GM21786 (cell line): ENCODE results near the gene LMOD1.

ENCODE experiments used
- ATAC-seq: cut with Tn5 transposase; IDR thresholded peaks from one replicate; pipeline ENCODE4 v1.9.1; 2021; ENCODE audit not compliant: unreplicated experiment

LMOD1 gene

DNA sequence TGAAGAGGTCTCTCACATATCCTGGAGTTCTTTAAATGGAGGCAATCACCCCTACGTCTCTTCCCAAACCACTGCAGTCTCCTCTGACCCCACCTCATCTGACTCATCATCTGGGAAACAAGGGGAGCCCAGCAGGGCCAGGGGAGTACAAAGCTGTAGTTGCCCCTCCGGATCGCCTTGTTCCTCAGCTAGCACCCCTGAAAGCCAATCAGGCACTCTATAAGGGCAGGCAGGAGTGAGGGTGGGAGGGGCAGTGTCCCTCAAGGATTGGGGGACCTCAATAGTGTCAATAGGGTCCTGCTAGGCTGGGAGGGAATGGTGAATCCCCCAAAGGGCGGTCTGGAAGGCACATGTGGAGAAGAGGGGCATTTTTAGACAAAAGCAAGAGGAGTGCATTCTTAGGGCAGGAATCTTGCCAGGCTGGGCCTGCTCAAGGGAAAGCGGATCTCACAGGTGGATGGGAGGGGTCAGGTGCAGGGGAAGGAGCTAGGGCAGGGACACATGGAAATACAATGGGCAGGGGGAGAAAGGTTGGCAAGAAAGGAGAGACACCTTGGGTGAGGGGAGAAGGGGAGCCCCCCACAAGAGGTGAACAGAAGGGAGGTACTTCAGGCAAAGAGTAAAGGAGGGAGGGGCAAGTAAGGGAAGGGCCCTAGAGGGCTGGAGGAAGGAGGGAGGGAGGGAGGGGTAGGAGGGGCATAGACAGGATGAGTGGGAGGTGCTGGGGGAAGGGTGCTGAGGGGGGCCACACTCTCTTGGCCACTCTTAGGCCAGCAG lies 51.8 kb downstream of the LMOD1 start:
- no peak for ATAC-seq

DNA sequence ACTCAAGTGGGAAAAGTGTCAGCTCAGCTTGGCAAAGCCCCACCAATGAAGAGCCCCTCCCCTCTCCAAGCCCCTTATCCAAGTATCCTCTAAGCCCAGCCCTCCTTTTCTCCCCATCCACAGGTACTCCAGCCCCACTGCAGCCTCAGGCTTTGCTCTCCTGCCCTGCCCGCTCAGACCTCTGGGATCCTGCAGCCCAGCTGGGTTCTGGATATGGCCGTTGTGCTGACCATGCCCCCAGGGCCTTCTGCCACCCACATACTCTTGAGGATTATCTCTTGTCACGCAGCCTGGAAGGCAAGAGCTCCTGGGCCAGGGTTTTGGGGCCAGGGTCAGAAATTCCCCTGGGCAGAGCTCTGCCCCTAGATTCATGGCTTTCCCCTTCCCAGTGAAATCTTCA lies 52.9 kb downstream of the LMOD1 start:
- ATAC-seq: no peak

DNA sequence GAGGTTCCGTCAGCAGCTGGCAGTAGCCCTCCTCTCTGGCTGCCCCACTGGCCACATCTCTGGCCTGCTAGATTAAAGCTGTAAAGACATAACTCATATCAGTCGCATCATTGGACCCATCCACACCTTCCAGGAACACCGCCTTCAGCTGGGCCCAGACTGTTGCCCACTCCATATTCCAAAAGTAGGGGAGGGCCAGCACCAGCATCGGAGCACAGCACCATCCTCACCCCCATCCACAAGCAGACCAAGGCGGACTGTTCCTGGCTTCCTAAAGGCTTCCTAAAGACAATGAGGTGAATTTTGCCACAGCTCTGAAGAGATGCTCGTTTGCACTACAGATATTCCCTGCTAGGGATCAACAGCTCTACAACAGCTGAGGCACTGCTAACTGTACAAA lies 54.1 kb downstream of the LMOD1 start:
- ATAC-seq: no peak

DNA sequence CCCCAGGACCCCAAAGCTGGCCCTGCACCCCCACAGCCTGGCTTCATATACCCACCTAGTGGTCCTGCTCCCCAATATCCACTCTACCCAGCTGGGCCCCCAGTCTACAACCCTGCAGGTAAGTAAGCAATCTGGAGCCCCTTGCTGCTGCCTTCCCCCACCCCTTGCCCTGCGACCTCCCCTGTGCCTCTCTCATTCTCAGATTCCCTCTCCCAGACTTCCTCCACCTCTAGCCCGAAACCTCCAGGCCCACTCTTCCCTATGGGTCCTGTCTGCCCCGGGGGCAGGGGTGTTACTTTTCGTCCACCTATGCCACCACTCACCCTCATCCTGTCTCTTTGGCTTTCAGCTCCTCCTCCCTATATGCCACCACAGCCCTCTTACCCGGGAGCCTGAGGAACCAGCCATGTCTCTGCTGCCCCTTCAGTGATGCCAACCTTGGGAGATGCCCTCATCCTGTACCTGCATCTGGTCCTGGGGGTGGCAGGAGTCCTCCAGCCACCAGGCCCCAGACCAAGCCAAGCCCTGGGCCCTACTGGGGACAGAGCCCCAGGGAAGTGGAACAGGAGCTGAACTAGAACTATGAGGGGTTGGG lies 54.8 kb downstream of the LMOD1 start:
- no peak for ATAC-seq

DNA sequence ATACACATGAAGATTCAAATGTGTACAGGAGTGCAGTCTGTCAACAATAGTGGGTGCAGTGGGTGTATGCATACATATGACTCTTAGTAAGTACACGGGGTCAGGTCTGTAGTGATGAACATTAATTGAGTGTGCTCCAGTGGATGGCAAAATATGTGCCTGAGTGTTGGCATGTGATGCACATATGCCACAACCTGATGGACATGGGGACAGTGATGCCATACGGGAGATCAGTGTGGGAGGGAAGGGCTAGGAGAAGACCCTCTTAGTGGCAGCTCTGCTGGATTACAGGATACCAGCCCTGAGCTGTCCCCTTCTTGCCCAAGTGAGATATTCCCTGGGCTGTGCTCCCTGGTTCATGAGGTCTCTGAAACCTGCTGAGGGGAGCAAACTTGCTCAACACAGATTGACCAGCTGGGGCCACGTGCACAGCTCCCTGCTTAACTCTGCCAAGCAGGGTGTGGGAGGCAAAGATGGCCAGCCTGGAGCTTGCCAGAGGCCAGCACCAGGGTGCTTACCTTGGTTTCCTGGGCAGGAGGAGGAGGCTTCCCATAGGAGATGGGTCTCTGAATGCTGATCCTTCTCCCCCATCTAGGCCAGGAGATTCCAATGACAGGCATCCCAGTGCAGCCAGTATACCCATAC lies 55.4 kb downstream of the LMOD1 start:
- ATAC-seq: no peak

DNA sequence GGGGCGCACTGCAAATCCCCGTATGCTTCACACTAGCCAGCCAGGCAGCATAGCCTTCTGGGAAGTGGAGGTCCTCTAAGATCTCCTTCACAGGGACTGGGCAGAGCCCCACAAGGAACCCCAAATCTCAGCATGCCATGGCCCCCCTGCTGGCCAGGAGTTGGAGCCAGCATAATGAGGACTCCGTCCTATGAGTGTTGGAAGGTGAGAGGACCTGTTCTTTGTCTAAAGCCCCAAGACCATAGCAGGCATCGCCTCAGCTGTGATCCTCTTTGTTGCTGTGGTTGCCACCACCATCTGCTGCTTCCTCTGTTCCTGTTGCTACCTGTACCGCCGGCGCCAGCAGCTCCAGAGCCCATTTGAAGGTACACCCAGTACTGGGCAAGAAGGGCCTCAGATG lies 56.1 kb downstream of the LMOD1 start:
- ATAC-seq: no peak

DNA sequence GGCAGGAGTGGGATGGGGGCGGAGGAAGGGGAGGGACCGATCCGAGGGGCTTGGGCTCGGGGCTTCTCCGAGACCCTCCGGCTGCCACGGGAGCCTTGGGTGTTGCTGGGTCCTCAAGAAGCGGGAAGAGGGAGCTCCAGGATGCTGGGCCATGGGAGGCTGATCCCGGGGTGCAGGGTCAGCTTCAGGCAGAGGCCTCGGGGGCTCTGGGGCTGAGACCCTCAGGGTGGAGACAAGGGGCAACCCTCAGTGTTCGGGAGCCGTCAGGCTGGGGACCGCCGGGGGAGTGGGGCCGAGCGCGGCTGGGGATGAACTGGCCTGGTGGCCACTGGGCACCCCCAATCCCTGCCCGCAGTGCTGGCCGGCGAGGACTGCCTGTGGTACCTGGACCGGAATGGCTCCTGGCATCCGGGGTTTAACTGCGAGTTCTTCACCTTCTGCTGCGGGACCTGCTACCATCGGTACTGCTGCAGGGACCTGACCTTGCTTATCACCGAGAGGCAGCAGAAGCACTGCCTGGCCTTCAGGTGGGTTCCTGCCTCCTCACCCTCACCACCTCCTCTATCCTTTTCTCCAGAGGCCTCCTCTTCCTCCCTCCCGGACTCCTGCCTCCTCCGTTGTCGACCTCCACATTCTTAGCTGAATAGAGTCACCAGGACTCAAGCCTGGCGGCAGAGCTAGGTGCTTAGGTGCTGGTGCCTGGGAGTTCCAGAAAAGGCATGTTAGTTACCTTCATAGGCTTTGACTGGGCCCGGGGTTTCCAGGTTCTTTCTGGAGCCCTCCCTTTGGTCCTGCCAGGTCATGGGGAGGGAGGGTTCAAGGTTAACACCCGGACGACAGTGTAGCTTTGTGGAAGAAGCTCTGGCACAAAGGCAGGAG lies 57.0 kb downstream of the LMOD1 start:
- ATAC-seq: no peak

DNA sequence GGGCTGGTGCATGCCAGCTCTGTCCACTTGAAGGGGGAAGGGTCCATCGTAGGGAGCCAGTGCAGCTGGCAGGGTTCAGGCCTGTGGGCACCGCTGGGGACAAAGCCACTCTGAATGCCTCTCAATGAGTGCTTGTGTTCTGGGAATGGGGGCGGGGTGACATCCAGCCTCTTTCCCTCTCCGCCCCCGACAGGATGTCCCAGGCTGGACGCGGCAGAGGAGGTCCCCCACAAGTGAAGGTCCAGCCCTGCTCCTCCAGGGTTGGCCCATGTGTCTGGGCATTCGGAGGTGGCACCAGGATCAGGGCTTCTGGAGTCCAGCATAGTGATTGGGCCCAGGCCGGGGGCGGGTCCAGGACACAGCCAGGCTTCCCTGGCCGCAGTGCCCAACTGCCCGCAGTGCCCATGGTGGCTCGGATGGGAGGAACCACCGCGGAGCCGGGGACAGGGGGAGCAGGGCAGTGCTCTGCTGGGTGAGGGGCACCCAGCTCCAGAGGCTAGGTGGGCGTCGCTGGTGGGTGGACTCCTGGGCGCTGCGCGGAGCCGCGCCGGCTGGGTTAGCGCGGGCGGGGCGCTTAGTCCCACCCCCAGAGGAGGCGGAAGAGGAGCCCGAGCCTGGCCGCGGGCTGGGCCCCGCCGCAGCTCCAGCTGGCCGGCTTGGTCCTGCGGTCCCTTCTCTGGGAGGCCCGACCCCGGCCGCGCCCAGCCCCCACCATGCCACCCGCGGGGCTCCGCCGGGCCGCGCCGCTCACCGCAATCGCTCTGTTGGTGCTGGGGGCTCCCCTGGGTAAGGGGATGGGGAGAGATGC lies 57.9 kb downstream of the LMOD1 start, which contains the start of gene SHISA4:
Gene SHISA4, plus strand, starts transcription at position 617 of the 808 bp plus-strand sequence. Its CDS starts 97 bp downstream, at position 714.
- no peak for ATAC-seq

DNA sequence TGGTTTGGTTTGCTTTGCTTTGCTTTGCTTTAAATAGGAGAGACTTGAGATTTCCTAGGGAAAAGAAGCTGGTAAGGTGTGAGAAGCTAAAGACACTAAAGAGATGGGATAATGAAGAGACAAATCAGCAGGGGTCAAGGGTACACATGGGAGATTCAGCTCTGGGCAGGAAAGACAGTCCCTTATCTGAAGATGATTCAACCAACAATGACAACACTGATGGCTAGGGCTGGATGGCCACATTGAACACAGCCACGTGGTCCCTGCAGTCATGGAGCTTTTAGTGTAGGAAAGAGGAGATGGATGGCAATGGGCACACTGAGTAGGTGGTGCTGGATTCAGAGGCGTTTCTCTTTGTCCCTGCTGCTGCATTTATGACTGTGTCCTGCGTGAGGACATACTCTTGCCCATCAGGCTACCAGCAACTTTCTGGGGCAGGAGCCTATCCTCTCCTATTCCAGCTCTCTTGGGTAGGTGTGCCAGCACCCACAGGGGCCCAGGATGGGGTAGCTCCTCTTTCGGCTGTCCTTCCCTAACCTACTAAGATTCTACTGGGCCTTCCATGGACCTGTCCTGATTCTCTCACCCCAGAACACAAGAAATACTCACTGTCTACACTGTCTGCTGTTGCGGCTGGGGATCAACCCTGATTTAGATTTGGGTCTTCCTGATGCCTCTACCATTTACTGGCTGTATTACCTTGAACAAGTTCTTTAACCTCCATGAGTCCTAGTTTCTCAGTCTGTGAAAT lies 59.1 kb downstream of the LMOD1 start:
- no peak for ATAC-seq

DNA sequence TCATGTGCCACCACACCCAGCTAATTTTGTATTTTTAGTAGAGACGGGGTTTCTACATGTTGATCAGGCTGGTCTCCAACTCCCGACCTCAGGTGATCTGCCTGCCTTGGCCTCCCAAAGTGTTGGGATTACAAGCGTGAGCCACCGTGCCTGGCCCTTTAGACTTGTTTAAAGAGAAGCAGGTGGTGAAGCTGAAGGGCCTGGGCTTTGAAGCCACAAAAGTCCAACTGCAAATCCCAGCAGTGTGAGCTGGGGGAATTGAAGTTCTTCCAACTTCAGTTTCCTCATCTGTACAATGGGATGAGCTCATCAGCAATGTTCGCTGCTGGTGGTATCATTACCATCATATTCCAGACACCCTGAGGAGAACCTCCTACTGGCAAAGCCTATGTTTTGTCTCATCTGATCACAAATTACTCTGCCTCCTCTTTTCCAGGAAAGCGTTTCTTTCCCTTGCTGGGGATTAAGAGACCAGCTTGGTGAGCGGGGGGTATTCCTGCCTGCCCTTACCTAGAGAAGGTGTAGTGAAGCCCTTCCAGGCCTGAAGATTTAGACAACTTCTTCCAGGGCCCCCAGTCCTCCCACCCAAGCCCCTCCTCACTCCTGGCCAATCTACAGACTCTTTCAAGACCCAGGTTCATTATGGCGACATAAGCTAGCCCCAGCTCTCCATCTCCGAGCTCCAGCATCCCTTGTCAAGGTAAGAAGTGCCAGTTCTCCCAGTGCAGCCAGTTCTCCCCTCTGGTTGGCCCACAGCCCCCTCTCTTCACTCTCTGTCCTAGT lies 60.1 kb downstream of the LMOD1 start:
- ATAC-seq: no peak

DNA sequence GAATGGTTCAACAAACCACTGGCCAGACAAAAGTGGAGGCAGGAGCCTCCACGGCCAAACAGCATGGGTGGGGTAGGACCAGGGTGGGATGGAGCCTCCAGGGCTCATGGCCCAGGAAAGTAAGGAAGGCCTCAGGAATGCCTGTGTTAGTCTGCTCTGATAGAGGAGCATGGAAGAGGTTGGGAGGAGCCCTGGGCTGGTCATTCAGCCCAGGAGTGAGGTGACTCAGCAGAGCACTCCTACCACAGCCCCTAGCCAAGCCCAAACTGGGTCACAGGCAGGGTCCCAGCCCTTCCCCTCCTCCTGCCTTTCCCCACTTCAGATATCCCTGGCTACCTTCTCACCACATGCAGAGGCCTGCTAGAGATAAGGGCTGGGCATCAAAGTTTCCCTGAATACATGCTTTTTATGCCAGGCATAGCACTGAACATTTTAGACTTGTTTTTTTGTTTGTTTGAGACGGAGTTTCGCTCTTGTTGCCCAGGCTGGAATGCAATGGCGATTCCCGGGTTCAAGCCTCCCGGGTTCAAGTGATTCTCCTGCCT lies 60.7 kb downstream of the LMOD1 start:
- ATAC-seq: no peak

DNA sequence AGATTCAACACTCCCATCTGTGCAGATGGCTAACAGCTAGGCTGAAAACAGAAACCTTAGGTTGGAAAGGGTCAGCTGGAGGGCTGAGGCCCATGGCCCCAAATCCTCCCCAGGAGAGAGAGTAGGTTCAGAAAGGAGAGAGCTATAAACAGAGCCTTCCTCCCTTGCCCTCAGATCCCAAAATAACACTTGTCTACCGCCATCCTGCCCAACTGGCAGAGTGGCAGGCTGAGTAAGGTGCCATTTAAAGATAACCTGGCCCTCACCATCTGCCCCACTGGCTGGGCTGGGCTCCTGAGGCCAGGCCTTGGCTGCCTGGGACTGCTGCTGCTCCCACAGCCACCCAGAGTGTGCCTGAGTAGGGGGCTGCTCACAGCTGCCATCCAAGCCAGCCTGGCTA lies 61.9 kb downstream of the LMOD1 start:
- ATAC-seq: no peak

DNA sequence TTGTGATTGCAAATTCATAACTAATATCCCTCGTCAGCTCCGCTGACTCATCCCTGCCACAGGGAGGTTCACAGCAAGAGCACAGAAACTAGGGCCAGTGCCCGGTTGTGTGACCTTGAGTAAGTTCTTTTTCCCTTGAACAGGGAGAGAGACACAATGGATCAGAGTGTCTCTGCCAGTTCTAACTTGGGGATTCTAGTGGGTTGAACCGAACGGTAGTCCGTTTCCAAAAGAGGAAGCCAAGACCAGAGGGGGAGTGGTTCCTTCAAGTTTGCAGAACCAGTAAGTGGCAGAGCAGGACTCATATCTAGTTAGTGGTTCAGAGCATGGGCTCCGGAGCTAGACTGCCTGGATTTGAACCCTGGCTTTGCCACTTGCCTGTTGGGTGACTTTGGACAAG lies 62.6 kb downstream of the LMOD1 start:
- ATAC-seq: no peak

DNA sequence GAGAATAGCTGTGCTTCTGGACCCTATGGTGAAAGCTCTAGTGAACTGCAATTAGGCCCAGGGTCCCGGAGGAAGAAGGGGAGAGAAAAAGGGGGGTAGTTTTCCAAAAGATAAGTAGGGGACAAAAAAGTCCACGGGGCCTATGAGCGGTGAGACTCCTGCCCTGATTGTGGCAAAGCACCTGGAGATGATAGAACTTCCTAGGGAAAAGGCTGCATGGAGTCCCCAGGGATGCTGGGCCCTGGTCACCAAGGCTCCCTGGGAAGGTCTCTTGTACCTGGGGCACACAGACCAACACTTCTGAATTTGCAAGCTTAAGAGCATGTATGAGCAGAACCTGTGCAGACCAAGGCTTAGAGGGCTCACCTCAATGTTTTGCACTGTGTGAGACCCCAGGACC lies 63.1 kb downstream of the LMOD1 start:
- ATAC-seq: no peak

DNA sequence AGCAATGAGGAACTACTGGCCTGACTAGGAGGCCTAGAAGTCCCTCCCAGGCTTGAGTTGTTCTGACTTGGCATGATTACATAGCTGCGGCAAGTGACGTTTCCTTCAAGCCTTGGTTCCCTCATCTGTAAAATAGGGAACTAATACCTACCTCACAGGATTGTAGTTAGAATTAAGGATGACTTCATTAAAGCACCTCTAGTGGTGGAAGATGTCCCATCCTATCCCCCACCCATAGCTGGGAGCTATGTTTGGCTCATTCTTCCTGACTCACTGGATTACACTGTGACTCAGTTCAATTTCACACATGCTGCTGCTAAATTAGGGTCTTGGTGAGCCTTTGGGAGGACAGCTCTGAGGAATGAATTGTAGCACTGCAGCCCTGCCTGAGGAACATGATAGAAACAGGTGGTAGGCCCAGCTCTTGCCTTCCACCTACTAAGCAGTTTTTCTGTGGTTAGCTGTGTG lies 63.6 kb downstream of the LMOD1 start:
- ATAC-seq: peak; percentile 58

DNA sequence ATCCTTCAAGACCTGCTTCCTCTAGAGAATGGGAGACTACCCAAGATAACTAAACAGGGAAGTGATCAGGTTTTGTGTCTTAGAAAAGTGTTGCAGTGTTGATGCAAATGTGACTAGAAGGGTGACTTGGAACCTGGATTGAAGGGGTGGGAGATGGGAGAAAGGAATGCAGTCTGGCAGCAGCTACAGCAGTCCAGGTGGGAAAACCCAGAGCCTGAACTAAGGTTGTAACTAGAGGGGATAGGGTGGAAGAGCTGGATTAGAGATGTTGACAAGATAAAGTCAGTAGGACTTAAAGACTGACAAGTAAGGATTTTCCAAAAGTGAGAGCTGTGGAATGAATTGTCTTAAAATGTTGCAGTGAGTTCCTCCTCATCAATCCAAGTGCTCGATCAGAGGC lies 64.7 kb downstream of the LMOD1 start:
- ATAC-seq: no peak

DNA sequence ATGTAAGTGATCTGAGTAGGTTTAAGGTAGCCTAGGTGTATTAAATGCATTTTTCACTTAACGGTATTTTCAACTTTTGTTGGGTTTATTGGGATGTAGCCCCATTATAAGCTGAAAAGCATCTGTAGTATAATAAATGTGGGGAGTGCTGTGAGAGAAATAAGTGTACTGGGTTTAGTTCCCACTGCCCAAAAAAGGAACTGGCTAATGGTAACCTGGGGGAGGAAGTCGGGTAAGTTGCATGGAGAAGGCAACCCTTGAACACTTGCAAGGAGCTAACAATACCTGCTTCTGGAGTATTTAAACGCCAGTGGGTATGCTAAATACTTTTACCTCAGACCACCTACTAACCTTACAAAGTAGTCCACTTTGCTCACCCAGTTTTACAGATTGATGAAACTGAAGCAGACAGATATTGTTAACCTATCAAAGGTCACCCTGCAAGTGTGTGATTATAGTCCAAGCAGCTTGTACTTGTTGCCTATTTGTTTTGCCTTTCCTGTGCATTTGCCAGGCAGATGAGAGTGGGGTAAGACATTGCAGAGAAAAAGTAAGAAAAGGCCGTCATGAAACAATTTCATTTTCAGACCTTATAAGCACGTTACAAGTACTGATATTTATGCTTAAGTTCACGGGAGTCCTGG lies 65.3 kb downstream of the LMOD1 start:
- ATAC-seq: no peak

DNA sequence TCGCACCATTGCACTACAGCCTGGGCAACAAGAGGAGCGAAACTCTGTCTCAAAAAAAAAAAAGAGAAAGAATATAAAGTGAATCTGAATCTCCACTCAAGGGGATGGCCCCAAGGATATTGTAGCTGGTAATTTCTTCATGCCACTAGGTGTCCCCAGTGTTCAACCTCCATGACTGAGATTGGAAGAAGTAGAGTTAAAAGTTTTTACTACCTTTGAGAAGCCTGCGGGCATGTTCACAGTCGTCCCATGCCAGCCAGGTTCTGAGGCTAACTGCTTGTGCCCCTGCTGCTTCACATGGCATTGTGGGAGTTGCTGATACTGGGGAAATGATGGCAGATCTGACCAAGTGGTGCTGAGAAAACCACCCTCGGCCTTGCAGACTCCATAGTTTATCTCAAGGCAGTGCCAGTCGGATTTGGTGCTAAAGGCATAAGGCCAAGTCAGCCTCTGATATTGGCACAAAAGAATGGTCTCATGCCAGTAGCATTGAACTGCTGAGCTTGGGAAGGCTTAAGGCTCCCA lies 68.4 kb downstream of the LMOD1 start:
- no peak for ATAC-seq
